Stimulated activated CD8-positive, alpha-beta memory T cell treated with anti-CD3 and anti-CD28 coated beads, Interleukin-4, amount 100 ng/mL, for 48 hours (primary cell): ENCODE data around the gene TBL1XR1.
"Not testable (repeated sequence)": the region's sequence is repeated elsewhere in the genome, so short reads cannot be mapped to it uniquely, and the experiment has no call there.

Experiments
- DNase-seq: peaks from one replicate; pipeline ENCODE4 v3.0.0-alpha.2; 2020

TBL1XR1 gene

DNA sequence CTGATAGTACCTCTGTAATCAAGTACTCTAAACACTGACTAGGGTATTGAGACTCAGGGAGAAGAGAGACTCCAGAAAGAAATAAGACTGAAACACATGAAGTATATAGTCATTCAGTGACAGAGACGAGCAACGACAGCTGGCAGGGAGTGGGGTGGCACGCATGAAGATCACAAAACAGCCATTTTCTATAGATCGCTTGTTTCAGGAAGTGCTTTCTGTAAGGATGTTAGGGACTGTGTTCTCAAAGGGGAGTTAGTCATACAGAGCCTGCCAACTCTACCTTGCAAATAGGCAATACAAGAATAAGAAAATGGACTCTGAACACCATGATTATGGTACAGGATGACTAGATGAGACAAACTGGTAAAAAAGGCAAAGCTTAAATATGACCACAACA is 139.5 kb downstream of the TBL1XR1 start:
- peak; percentile 53 for DNase-seq

DNA sequence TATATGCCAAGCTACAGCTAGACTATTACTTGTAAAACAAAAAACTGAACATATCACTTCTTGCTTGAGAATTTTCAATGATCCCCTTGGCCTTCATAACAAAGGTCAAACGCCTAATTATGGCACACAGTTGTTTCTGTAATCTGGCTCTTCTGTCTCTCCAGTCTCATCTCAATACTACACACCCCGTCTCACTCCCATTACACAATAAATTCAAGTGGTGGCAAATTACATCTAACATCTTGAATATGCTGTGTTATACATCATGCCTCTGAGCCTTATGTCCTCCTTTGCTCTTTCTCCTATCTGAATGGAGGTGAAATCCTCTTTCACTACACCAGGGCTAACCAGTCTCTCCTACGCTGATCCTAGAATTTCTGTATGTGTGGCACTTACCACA is 140.4 kb downstream of the TBL1XR1 start:
- DNase-seq: no peak

DNA sequence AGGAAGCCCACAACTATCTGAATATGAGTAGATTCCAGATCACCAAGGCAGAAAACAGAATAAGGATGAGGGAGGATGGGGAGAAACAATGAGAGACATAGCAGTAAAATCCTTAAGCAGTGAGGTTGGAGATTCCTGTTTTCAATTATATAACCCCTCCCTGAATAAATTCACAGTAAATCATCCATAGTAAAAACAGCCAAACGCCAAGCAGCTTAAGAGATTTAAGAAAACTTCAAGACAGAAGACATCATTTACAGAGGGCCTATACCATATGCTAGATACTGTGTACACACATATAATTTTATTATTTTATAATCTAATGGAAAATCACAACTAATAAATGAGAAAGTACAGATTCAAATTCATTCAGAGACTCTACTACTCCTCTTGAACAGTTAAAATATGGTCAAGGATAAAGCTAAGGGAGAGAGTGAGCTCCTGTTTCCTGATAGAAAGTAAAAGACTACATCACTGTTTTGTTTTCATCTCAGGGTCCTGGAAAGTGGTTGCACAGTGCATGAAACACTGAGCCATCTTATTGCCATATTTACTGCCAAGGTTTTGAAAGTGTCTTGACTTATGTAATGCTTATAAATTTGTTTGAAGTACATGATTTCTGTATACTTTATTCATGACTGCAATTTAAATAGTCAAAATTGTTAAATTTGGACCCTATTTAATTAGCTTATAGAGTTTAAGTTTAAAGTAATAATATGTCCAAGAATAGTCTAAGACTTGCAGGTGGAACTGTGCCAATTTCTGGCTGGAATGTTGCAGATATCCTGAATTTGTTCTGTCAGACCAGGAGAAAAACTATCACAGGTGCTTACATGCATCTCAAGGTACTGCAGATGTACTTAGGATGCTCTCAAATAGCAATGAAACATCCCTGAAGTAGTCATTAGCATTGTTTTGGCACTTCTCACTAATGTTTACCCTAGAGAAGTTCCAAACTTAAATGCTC is 141.4 kb downstream of the TBL1XR1 start:
- no peak for DNase-seq

DNA sequence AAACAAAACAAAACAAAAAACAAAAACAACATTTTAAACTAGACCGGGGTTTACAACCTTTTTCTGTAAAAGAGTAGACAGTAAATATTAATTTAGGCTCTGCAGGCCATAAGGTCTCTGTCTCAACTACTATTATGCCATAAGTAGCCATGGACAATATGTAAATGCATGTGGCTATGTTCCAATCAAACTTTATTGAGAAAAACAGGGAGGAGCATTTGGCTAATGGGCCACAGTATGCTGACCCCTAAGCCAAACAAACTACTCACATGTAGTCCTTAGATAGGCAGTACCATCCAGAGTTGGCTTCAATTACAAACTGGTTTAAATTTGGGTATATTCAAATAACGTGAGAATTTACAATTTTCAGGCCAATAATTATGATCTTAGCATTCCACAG is 144.2 kb downstream of the TBL1XR1 start:
- no peak for DNase-seq

DNA sequence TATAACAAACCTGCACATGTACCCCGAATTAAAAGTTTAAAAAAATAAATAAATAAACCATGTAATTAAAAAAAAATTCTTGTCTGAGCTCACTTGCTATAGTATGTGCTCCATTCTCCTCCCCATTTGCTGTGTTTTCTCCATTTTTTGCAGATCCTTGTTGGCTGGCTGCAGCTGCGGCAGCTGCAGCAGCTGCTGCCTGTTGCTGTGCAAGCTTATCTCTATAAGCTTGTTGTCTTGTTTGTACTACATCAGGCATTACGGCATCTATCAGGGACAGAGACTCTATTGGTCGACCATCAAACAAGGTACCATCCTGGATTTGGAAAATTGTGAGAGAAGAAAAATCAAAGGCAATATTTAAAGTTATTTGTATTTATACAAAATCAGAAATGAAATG is 145.9 kb downstream of the TBL1XR1 start:
- no peak for DNase-seq

DNA sequence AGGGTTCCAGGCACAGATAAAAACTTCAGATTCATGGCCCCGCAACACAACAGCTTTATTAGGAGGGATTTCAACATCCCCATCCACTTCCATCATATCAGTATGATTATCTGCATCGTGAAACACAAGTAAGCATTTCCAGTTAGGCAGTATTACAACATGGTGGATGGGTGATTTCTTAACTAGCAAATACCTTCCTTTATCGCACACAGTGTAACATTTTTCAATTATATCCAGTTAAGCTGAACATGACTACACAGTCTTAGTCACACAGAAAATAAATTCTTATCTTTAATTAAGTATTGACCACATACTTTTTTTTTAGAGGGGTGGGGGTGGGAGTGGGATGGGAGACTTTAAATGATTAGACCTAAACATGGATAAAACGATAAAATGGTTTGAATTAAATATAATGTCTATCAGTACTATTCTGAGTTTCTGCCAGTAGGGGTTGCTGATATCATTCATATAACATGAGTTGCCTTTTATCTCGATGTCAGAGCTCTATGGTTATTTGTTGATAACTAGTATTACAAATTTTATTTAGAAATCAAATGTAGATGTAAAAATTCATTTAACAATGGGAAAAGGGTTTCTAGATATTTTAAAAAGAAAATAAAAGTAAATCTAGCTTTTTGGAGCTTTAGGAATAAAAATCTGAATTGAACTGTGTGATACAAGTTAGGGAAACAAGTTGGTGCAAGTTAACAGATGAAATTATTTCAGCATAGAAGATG is 146.6 kb downstream of the TBL1XR1 start:
- no peak for DNase-seq

DNA sequence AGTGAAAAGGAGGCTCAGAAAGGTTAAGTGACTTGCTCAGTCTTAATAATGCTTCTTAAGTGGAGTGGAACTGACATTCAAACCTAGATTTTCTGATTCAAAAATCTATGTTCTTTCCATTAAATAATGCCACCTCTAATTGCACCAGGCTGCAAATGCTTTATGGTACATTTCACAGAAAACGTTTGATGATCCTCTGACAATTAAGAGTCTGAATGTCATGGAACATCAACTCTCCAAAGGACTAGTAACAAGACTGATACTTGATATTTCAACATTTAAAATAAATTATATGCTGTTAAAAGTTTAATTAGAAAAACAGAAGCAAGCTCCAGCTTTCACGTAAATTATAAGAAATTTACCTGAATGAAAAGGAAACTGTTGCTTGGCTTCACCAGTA is 151.5 kb downstream of the TBL1XR1 start:
- no peak for DNase-seq

DNA sequence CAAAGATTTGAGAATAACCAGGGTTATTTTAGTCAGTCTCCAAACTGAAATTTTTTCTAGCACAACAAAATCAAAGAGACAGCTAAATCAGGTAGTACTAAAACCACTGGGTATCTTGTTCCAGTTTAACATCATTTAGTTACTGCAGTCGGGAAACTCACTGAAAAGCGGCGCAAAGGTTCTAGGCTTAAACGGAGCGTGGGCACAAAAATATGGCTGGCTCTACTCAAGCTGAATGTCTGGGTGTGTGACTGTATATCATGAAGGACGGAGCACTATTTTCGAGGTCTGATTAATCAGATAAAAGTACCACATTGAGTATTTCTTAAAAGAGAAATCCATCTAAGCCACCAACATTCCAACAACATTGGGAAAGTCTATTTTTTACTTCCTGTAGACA is 152.1 kb downstream of the TBL1XR1 start:
- no peak for DNase-seq

DNA sequence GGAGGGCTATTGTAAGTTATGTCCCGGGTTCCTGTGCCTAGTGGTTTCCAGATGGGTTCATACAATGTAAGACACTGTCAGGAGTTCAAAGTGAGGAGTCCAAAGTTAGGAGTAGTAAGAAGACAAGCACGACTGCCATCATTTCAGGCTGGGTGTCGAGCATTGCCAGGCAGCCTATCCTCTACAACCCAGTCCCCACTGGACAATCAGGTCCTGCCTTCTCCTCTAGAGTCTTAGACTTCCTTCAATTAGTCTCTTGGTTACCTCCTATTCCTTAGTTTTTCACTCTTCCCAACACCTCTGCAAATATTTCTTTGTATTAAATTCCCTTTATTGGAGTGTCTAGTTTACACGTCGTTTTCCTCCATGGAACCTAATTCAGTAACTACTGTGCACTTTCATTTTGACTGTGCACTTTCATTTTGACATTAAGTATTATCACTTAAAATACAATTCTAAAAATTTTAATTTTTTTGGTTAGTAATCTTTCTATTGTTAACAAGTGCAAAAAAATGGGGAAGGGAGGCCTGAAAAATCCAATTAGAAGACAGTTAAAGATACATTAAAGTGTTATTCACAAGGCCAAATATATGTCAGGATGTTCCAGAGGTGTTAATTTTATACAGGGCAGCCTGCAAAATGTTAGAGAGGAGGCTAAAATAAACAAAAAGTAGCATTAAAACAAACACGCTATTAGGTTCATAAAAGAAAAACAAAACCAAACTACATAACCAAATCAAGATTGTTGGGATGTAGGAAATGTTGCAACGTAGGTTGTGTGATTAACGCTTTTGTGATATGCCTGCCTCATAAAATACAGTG is 155.3 kb downstream of the TBL1XR1 start:
- DNase-seq: no peak

DNA sequence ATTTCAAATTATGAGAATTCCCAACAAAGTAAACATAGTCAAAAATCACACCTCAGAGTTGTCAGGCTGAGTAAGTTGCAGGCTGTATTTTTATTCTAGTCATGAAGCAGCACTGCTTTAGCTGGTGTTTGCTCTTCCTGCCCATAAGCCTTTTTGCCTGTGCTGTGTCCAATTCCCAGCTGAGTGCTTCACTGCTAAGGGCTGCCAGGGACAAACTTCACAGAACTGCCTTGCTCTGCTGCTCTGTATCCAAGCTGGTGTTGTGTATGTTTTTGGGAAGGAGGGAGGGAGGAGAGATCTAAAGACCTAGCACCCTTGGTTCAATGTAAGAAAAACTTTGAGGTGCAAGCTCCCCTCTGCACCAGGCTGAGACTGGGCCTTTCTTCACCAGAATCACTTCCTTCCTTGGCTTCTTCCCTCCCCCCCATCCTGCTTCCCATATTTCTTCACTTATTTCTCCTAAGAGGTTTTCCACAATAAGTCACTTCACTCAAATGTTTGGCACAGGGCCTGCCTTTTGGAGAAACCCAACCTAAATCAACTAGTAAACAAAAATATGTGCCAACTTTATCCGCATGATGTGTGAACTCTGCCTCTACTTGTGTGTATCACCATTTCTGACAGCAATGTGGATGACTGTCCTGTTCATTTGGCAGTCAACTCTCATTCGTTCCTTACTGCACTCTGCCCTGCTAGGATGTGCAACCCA is 156.1 kb downstream of the TBL1XR1 start:
- no peak for DNase-seq

DNA sequence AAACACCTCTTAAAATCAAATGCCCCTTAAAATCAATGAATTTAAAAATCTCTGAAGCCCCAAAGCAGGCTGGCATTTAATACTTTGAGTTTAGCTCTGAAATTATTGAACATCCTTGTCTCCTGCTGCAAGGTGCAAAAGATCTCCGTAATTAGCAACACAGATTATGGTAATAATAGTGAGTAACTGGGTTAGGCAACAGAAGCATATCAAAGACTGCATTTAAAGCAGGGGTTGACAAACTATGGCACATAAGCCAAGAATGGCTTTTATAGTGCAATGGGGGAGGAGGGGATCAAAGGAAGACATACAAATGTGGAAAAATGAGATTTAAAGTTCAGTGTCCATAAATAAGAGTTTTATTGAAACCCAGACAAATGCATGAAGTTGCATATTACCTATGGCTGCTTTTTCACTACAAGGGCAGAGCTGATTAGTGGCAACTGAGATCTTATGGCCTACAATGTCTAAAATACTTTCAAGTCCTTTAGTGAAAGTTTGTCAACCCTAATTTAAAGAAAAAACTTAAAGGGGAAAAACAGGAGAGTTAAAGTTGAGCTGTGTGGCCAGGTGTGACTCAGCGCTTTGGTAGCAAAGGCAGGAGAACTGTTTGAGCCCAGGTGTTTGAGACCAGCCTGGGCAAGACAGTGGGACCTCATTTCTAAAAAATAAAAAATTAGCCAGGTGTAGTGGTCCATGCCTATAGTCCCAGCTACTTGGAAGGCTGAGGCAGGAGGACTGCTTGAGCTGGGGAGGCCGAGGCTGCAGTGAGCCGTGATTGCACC is 157.6 kb downstream of the TBL1XR1 start:
- no peak for DNase-seq

DNA sequence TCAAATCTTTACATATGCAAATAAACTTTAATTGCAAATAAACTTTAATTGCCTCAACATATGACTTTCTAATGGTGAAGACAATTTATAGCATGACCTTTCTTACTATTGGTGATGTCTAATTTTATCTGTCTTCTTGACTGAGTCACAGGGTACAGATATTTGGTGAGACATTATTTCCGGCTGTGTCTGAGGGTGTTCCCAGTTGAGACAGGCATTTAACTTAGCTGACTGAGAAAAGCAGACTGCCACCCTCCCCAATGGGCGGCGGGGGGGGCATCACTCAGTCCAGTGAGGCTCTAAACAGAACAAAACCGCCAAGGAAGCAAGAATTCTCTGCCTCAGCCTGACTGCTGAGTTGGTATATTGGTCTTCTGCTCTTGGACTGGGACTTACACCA is 160.0 kb downstream of the TBL1XR1 start:
- no peak for DNase-seq

DNA sequence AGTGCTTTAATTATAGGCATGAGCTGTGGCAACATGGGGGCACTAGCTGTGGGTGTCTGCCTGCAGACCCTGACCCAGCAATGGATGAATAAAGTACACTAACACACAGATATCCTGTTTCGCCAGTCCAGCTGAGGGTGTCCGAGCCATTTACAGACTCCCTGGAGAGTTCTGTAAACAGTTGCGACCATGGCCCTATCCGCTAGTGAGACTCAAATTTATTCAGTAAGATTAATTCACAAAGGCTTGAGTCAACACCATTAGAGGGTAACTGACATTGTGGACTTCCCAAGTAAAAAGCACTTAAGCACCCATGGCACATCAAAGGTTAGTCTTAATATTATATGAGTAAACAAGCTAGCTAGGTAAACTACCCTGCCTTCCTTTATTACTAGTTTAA is 161.6 kb downstream of the TBL1XR1 start:
- no peak for DNase-seq

DNA sequence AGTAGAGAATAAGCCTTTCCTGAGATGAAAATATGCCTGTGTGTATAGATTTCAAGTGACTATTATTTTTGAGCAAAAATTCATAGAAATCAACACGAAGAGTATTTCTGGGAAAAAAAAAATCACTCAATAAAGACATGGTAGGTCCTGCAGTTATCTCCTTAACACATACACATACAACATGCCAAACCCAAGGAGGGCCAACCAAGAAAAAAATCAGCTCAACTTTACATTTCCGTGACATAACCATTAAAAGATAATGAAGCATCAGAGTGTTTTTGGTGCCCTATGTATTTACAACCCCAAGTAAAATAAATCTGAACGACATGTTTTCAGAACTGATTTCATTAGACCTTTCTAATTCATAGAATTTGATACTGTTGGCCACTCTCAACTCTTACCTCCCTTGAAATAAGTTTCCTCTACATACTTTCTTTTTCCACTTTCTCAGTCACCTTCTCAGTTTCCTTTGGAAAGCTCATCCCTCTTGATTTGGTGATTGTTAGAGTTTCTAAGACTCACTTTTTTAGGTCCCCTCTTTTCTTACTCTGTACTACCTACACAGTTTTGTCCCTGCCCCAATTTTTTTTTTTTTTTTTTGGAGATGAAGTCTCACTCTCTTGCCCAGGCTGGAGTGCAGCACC is 162.3 kb downstream of the TBL1XR1 start:
- DNase-seq: no peak

DNA sequence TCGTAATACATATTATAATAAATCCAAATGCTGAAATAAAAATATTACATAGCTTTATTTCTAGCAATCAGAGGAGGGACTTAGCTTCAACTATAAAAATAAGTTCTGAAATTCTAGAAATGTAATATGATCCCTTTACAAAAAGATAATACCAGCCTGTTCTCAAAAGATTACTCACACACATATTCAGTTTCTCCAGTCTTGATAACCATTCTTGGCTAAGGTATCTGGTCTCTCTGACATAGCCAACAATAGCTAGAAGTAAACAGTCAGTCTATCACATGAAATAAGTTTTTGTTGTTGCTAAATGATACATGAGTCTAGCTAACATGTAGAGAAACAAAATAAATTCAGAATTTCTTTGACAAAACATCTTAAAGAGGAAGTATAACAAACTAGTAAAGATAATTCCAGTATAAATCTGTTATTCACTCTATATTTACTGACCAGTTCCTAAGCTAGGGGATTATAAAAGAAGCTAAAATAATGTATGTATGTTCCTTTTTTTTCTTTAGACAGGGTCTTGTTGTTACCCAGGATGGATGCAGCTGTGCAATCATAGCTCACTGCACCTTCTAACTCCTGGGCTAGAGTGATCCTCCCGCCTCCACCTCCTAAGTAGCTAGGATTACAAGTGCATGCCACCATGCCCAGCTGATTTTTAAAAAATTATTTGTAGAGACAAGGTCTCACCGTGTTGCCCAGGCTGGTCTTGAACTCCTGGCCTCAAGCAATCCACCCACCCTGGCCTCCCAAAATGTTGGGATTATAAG is 170.6 kb downstream of the TBL1XR1 start:
- DNase-seq: no peak

DNA sequence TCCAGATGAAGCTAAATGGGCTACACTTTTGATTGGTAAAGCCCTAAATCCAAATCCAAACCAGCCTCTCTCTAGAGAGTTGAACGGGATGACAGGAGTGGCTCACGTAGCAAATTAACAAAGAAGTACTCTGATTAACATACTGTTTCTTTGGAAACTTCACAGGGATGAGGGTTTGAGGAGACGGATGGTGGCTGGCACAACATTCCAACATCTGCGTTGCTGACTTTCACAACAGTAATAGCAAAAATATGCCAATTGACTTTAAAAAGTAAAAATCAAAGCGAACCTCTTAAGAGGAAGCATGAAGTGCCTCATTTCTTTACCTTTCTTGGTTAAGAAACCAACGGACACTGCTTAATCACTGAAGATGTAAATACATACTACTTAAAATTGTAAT is 181.4 kb downstream of the TBL1XR1 start:
- no peak for DNase-seq

DNA sequence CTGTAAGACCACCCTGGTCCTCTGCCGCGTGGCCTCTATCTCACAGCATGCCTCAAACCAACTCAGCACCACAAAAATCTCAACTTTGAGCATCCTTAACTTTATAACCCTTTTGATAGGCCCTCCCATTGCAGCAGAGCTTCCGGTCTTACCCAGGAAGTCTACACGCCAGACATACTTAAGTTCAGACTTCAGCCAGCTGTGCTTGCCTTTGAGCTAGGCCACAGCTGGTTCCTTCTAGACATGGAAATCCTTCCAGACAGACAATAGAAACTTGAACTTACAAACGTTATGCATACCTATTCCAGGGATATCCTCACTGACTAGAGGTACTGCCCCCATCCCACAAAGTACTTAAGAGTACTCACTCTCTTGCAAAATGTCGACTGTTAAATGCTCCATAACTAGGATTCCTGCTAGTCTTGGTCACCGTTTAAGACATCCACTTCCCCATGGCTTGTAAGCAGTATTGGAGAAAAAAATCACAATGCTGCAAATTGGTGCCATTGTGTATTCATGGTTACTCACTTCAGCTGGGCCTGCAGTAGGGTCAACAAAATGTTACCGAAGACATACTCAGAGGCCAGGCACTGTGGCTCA is 183.5 kb downstream of the TBL1XR1 start:
- DNase-seq: no peak

DNA sequence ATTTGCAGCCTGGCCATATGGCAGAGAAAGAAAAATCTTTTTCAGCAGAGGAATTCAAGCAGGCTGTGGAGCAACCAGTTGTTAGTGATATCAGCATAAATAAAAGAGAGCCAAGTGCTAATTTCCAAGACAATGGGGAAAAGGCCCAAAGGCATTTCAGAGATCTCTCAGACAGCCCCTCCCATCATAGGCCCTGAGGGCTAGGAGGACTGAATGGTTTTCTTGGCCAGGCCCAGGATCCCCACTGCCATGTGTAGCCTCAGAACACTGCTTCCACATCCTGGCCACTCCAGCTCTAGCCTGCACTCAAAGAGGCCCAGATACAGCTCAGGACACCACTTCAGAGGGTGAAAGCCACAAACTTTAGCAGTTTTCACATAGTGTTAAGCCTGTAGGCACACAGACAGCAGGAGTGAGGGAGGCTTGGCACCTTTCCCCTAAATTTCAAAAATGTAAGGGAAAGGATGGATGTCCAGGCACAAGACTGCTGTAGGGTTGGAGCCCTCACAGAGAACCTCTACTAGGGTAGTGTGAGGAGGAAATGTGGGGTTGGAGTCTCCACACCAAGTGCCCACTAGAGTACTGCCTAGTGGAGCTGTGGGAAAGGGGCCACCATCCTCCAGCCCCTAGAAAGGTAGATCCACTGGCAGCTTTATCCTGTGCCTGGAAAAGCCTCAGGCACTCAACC is 191.4 kb downstream of the TBL1XR1 start:
- no peak for DNase-seq

DNA sequence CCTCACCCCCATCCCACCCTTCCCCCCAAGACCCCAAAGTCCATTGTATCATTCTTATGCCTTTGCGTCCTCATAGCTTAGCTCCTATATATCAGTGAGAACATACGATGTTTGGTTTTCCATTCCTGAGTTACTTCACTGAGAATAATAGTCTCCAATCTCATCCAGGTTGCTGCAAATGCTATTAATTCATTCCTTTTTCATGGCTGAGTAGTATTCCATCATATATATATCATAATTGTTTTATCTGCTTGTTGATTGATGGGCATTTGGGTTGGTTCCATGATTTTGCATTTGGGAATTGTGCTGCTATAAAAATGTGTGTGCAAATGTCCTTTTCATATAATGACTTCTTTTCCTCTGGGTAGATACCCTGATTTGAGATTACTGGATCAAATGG is 197.1 kb downstream of the TBL1XR1 start:
- DNase-seq: not testable (repeated sequence)
